Stimulated activated CD4-positive, alpha-beta T cell treated with anti-CD3 and anti-CD28 coated beads, Interleukin-2, amount 100 ng/mL, for 48 hours (primary cell): ENCODE data around the gene TNIK.

Experiments used
- DNase-seq, 2 donors: peaks; one replicate each; pipeline ENCODE4 v3.0.0-alpha.2; 2020

The TNIK gene

GRCh38 chr3:171416666-171417065 lies 43.5 kb downstream of the TNIK start:
- DNase-seq = no peak

- no peak for DNase-seq
Observed at GRCh38 chr3:171416061-171416460, 44.1 kb downstream of the TNIK start.

GRCh38 chr3:171415070-171415469 lies 45.1 kb downstream of the TNIK start:
- no peak for DNase-seq

- DNase-seq = no peak
Observed at GRCh38 chr3:171412473-171412872, 47.7 kb downstream of the TNIK start.

GRCh38 chr3:171412054-171412453 lies 48.2 kb downstream of the TNIK start:
- no peak for DNase-seq

GRCh38 chr3:171410186-171410585 lies 50.0 kb downstream of the TNIK start:
- no peak for DNase-seq

- no peak for DNase-seq
Observed at GRCh38 chr3:171407759-171408158, 52.4 kb downstream of the TNIK start.

- DNase-seq = no peak
Observed at GRCh38 chr3:171404376-171404967, 55.7 kb downstream of the TNIK start.

- DNase-seq = no peak
Observed at GRCh38 chr3:171402281-171402680, 57.9 kb downstream of the TNIK start.

GRCh38 chr3:171401432-171401831 lies 58.8 kb downstream of the TNIK start:
- no peak for DNase-seq

- no peak for DNase-seq
Observed at GRCh38 chr3:171399842-171400241, 60.4 kb downstream of the TNIK start.

- DNase-seq = no peak
Observed at GRCh38 chr3:171398343-171398742, 61.9 kb downstream of the TNIK start.

GRCh38 chr3:171397089-171397488 lies 63.1 kb downstream of the TNIK start:
- DNase-seq = no peak

GRCh38 chr3:171396048-171396447 lies 64.2 kb downstream of the TNIK start:
- no peak for DNase-seq

- no peak for DNase-seq
Observed at GRCh38 chr3:171393032-171393744, 67.0 kb downstream of the TNIK start.

GRCh38 chr3:171391432-171391831 lies 68.8 kb downstream of the TNIK start:
- DNase-seq = no peak

GRCh38 chr3:171390051-171390941 lies 69.9 kb downstream of the TNIK start:
- no peak for DNase-seq

GRCh38 chr3:171389491-171389890 lies 70.7 kb downstream of the TNIK start:
- DNase-seq = no peak

GRCh38 chr3:171388527-171388926 lies 71.7 kb downstream of the TNIK start:
- DNase-seq = no peak

- no peak for DNase-seq
Observed at GRCh38 chr3:171387062-171387461, 73.1 kb downstream of the TNIK start.

GRCh38 chr3:171385086-171385485 lies 75.1 kb downstream of the TNIK start:
- DNase-seq = no peak

GRCh38 chr3:171384101-171384891 lies 75.9 kb downstream of the TNIK start:
- no peak for DNase-seq
